Stimulated activated CD4-positive, alpha-beta T cell treated with anti-CD3 and anti-CD28 coated beads, Interleukin-15, amount 100 ng/mL, for 24 hours (primary cell): ENCODE measurements around the gene DDHD1.

Experiments used
- DNase-seq: peaks from one replicate; pipeline ENCODE4 v3.0.0-alpha.2; 2020

Gene DDHD1

DNA sequence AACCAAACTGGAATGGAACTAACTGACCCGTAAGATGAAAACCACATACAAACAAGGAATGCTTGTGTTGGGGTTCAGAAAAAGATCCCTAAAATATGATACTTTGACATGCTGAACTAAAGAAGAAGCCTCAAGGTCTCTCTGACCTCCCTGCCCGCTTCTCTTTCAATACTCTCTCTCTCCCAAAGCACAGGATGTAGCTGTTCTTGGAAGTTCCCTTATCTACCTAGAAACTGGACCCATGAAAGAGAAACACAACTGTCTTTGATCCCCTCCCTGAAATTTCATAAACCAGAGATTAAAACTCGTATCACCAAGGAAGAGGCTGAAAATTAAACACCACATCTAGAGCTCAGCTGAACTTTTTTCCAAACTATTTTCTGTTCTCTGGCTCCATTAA is 125.6 kb downstream of the DDHD1 start:
- no peak for DNase-seq

DNA sequence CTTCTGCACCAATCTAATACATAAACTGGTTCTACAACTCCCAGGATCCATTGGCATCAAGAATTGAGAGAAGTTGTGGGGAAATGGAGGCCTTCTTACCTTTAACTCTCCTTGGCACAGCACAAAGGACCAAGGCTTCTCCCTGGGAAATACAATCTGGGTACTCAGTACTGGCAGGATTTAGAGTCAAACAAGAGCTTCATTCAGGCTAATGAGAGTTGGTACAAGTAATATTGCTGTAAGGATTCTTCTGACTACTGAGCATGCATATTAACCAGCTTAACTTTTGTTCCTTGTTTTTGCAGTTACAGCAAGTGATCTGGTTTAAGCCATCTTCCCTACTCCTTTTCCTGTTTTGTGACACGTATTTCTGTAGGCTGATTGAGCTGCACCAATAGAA is 126.1 kb downstream of the DDHD1 start:
- no peak for DNase-seq

DNA sequence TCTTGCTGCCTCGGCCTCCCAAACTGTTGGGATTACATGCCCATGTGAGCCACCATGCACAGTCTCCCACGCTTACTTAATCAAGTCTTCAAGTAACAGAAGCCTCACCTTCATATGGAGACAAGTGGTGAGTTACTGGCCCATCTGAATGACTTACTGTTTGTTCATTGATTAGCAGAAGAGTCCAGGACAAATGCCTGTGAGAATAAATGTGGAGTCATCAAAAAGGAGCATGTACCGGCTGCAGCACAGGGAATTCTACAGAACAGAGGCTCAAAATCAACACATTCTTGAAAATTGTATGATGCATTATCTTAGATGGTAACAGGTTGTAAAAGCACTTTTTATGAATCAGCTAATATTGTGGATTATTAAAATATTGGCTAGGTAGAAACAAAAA is 129.8 kb downstream of the DDHD1 start:
- no peak for DNase-seq

DNA sequence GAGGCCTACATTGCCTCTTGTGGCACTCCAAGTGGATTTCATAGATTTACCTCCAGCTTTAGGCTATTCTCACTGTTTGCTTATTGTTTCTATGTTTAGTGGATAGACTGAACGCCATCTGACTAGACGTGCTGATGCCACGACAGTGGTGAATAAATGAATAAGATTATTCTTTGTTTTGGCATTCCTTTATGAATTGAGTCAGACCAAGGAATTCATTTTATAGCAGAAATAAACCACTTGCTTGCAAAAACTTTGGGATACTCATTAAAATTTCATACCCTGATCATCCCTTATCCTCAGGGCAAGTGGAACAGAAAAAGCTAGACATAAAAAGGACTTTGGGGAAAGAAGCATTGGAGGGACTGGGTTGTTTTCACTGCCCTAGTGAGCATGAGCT is 130.5 kb downstream of the DDHD1 start:
- DNase-seq: no peak

DNA sequence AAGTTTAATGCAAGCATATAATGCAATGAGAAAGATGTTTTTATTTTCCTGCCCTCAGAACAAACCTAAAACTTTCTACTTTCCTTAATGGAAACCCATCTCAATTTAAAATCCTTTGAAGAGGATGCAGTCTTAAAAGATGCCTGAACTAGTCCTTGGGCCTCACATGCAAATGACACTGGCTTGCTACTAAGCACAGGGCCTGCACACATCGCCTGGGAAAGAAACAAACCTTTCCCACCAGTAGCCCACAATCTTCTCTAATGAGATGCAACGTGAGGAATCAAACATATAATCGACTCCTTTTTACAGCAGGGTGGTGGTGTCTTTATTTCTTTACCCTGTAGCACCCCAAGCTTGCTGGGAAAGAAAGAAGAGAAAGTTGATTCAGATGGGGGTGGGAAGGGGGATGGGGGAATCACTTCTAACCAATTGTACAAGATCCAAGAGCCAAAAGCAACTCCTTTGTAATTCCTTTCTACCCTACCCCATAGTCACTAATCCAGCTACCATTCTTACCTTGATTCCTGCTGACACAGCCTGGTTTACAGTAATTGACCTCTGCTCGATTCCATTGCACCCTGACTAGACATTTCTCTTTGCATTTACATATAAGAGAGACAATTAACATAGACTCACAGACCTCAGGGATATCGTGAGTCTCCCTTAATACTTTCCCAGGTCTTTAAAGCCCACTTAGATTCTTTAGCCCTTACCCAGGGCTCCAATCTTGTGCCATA is 132.8 kb downstream of the DDHD1 start:
- DNase-seq: no peak

DNA sequence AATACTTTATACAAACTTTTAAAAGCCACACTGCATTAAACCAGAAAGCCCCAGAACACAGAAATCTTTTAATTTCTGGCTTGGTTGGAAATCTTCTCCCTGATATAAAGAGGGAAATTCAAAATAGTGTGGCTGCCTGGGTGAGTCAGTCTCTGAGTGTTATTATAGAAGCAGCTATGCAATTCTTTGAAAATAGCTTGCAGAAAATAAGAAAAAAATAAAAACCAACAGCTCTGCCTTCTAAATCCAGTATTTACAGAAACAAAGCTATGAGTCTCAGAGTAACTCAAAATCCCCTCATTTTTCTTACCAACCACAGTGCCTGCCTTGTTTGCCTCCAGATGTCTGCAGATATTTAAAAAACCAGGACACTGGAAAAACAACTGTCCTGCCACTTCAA is 133.7 kb downstream of the DDHD1 start:
- no peak for DNase-seq

DNA sequence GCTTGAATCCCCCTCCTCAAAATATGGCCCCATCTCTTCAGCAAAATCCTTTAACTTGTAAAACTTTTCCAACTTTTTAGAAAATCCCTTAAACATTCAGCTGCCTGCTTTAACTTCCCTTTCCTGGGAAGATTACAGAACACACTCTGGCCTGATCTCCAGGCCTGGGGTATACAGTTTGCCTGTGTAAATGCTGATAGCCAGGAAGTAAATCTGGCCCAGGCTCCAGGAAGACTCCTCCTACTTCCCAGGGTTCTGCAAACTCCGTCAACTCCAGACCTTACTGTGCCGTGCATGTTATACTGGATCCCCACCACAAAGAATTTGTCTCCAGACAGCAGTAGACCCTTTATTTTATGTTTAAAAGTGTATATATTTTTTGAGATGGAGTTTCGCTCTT is 135.3 kb downstream of the DDHD1 start:
- DNase-seq: no peak

DNA sequence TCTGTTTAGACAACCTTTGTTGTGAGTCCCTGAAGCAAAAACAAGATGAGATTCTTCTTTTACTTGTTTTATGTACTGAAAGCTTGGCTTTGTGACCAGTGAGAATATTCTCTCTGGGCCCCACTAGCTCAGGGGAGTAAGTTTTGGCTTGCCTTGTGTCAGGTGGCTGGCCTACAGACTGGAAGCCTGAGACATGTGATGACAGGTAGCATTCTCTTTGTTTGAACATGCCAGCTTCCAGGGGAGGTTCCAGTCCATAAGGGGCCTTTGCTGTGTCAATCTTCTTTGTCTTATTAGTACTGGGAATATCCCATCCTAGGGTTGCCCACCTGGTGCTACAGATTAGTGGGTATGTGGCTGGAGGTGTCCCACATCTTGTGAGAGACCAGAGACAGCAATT is 136.2 kb downstream of the DDHD1 start:
- DNase-seq: no peak

DNA sequence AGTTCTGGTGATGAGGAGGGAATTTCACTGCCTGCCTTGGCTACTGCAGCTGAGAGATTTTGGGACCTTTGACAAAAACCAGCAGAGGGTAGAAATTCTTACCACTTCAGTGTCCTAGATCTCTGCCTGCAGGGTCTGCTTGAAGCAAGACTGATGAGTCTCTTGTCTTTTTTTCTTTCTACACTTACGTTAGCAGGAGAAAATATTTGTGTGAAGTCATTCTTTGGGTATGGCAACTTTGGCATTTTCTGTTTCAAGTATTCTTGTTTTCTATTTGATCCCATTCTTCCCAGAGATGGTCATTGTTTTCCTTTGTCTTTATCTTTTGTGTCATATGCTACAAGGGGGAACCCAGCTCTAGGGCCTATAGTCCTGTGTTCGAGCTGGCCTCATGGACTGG is 136.6 kb downstream of the DDHD1 start:
- no peak for DNase-seq

DNA sequence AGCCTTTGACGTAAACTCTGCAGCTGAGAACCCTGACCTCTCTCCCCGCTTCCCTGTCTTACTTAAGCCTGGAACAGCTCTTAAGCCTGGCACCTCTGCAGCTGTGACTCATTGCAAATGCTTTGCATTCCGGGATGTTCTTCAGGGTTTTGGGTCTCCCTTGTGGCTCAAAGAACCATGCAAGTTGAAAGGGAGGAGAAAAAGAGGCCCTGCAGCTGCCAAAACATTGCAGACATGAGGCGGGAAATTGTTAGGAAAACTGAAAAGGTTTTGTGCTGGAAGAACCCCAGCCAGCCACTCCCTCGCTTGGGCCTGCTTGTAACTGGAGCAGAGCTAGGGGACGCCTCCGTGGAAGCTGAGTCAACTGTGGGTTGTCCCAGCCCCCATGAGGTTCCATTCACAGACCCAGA is 142.1 kb downstream of the DDHD1 start:
- no peak for DNase-seq

DNA sequence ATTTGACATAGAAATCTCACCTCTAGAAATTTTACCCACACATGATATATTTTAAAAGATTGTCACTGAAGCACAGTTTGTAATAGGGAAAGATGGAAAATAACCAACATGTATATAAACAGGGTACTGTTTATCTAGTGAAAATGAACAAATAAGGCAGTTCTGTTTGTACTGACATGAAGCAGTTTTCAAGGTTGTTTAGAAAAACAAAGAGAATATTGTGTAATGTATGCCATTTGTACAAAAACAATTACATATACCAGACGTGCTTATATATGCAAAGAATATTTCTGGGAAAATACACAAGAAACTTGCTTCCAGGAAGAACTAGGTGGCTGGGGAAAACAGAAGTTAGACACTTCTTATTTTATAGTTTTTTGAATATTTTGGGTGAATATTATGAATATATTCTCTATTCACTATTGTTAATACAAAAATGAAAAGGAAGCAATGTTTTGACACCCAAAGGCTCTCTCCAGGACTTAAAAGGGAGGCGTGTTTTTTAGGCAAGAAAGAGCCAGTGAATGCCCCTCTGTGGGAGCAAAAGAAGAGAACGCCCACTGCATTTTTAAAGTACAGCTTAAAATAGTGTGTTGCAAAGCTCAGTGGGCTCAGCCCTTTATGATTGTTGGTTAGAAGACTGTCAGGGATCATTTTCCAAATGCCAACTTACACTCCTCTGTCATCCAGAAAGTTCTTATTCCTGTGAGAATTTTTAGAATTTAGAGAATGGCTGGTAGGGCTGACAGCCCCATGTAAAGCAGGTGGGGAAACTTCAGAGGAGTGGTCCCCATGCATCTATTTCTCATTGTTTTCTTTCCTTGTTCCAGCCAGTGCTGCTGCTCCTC is 142.7 kb downstream of the DDHD1 start:
- DNase-seq: no peak

DNA sequence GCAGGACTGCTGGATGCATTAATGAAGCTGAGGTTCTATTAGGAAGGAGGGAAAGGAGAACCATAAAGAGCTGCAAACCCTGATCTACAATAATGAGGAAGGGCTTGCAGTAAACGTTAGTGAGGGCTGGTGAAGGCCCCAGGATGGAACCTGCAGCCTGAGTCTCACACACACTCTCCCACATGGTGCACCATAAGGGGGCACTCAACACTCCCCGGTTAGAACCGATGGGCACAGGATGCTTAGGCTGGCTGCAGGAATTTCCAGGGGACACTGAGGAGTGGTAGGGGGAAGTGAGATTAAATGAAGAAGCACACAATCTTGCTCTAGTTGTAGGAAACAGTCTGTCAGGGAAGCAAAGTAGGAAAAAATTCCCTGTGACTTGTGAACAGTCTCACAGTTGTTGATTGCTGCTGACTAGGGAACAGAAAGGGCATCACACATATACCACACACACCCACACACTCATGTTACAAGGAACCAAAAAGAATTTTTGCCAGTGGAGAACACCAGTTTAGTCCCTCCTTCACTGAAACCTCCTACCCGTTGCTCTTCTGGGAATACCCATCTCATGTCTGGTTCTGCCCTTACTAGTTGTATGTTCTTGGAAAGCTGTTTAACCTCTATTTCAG is 146.1 kb downstream of the DDHD1 start:
- no peak for DNase-seq

DNA sequence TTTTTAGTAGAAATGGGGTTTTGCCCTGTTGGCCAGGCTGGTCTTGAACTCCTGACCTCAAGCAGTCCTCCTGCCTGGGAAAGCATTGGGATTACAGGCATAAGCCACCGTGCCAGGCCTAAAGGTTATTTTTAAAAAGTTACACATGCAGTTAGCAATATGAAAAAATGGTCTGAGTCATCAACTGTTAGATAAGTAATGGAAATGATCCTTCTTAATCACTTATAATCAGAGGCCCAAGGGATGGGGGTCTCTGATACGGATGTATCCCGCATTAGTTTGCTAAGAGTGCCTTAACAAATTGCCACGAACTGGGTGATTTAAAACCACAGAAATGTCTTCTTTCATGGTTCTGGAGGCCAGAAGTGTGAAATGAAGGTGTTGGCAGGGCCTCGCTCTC is 148.1 kb downstream of the DDHD1 start:
- DNase-seq: no peak

DNA sequence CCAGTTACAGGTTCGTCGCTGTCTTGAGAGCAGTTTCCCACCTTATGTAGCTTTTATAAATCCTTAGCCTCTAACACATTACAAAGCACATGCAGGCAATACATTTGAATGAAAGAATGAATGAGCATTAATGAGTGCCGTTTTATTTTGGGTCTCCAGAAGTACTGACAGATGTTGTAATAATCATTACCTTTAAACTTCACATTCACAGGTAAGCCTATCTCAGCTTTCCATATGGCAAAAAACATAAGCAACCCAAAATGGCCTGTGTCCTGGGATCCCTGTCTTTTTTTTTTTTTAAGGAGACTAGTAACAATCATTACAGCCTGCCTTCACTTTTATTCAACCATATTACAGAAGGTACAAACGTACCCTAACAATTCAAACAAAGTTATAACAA is 149.3 kb downstream of the DDHD1 start:
- no peak for DNase-seq

DNA sequence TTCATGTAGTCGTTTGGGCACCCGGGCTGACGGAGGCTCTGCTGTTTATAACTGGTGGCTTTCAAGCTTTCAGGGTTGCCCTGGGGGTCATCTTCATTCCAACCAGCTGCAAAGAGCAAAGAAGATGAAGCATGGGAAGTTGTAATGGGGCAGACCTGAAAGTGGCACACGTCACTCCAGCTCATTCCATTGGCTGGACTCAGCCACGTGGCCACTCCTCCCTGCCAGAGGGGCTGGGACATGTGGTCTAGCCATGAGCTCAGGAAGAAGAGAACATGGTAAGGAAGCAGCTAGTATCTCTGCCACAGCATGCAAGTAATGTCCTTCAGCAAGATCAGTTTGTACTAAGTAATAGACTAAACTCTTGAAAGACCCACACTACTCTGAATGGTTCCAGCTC is 150.5 kb downstream of the DDHD1 start:
- DNase-seq: no peak

DNA sequence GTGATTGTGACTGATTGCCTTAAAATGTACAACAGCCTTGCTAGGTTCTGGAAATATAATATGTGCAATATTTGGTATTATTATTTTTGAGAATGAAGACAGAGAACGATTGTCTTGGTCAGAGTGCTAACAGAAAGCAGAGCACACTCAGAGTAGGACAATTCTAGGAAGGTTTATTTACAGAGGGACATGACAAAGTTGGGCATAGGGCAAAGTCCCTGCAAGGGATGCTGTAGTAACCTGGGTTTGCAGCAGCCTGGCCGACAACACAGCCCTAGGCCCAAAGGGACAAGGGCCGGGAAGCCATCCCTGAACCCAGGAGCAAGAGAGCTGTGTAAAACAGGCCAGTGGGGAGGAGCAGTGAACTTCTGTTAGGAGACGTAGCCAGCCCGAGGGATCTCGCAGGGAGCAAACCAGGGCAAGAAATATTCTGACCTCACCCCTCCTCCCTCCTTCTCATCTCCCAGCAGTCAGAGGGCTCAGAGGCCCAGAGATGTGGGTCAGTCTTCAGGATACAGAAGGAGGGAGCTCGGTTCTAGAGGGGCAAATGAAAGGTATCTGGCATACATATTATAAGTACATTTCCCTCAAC is 151.2 kb downstream of the DDHD1 start:
- DNase-seq: no peak

DNA sequence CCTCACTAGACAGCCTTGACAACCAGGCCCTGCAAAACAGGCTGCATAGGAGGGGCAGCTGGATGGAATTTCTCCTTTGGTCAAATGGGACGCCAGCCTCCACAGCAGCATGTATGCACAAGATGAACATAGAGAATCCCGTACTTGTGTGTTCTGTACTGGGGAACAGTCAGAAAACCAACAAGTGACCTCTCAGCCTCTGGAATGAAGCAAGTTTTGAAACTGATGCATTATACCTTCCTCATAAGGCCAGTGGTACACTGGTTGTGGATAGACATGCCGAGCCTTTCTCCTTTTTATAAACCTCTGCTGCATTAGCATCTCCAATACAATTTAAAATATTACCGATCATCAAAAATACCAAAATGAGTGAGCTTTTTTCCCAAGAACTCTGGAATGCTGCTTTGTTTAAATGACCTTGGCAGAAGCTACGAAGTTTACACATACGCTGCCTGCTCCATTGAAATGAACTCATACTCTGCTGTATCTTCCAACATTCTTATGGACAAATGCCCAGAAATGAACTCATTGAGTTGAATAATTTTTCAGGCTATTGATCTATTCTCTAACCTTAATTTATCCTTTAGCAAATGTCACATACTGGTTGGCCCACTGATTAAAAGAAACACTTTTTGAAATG is 154.6 kb downstream of the DDHD1 start:
- no peak for DNase-seq

DNA sequence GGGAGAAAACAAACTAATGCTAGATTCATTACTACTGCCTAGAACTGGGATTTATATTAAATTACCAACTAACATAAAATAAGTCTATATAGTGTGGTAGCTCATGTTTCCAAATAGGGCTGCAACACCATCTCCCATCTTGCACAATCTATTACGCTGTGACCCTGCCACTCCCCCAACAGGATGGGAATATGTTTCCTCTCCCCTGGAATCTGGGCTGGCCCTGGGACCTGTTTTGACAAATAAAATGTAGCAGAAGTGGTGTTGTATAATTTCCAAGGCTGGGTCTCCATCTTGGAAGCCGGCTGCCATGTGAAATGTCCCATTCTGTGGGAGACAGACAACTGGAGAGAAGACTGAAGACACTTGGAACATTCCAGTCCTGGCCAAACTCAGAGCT is 156.6 kb downstream of the DDHD1 start:
- DNase-seq: no peak

DNA sequence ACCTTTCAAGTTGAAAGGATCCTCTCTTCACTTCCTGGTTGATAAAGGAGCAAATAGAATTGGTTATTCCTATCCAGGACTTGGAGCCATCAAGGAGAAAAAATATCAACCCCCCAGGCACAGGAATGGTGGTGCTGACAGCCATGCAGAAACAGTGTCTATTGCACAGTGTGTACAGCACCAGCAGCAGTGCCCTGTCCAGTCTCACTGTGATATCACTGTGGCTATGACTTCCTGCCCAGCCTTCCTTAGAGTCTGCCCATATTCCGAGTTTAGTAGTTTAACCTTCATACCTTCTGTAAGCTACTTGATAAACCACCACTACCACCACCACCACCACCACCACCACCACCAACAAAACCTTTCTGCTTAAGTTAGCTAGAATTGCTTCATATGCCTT is 157.1 kb downstream of the DDHD1 start:
- no peak for DNase-seq

DNA sequence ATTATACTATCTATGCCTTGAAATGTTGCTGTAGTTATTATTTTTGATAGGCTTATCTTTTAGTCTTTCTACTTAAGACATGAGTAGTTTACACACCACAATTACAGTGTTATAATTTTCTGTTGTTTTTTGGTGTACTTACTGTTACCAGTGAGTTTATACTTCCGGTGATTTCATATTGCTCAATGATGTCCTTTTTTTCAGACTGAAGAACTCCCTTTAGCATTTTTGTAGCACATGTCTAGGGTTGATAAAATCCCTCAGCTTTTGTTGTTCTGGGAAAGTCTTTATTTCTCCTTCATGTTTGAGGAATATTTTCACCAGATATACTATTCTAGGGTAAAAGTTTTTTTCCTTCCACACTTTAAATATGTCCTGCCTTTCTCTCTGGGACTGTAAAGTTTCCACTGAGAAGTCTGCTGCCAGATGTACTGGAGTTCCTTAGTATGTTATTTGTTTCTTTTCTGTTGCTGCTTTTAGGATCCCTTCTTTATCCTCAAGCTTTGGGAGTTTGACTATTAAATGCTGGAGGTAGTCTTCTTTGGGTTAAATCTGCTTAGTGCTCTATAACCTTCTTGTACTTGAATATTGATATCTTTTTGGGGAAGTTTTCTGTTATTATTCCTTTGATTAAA is 160.8 kb downstream of the DDHD1 start:
- no peak for DNase-seq

DNA sequence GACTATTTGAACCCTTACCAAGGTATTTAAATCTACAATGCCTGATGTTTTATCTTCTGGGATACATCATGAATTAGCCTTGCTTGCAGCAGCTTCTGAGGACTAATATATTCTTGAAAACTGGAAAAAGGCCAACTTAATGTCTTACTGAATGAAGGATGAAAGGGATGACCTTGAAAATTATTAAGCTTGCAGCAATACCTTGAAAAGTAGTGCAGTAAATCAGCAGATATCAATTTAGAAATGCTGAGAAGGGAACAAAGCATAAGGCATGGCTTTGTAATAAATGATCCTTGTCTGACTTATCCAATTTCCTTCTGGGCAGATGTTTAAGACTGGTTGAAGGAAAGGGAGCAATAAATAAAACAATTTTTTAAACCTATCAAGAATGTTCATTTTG is 165.0 kb downstream of the DDHD1 start:
- no peak for DNase-seq

DNA sequence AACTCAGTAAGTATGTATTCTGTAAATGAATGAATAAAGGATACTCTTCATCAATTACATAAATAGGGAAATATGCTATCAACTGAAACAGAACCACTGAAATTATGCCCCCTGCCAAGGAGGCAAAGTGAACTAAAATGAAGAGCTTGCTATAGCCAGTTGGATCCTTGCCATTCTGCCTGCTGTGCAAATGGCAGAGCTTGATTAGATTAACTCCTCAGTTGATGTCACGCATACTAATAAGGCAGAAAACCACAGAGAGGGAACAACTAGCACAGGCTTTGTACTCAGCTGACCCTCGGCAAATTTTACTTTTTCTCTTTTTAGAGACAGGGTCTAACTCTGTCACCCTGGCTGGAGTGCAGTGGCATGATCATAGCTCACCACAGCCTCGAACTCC is 165.6 kb downstream of the DDHD1 start:
- DNase-seq: no peak

DNA sequence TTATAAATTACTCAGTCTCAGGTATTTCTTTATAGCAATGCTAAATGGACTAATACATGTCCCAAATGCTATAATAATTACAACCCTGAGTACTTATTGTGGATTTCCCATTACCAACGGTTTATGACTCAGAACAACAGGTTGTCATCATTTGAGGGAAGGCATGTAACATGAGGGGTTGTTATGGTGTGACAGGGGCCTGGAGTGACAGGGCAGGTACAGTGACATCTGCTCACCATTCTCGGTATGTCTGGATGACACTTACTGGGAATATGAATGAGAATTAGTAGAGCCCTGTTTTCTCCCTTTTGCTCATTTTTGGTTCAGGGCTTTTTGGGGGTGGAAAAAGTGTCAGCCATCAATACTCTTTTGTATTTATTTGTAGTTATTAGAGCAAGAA is 166.1 kb downstream of the DDHD1 start:
- no peak for DNase-seq
